Measurements from ENCODE around the gene CERS2.
A peak's percentile ranks its signal among the peaks of the same experiment; 100 is the strongest.

The CERS2 gene

DNA sequence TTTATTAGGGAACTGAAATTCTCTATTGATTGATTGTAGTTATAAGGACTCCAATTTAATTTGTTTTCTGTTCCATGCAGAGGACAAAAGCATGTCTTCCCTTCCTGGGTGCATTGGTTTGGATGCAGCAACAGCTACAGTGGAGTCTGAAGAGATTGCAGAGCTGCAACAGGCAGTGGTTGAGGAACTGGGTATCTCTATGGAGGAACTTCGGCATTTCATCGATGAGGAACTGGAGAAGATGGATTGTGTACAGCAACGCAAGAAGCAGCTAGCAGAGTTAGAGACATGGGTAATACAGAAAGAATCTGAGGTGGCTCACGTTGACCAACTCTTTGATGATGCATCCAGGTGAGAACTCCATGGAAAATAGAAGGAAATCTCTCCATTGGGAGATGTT lies 47.0 kb downstream of the CERS2 start:
- ChIA-PET CTCF (no interaction called here), POLR2A (no interaction called here)
- TF ChIP-seq, protein P1, sequence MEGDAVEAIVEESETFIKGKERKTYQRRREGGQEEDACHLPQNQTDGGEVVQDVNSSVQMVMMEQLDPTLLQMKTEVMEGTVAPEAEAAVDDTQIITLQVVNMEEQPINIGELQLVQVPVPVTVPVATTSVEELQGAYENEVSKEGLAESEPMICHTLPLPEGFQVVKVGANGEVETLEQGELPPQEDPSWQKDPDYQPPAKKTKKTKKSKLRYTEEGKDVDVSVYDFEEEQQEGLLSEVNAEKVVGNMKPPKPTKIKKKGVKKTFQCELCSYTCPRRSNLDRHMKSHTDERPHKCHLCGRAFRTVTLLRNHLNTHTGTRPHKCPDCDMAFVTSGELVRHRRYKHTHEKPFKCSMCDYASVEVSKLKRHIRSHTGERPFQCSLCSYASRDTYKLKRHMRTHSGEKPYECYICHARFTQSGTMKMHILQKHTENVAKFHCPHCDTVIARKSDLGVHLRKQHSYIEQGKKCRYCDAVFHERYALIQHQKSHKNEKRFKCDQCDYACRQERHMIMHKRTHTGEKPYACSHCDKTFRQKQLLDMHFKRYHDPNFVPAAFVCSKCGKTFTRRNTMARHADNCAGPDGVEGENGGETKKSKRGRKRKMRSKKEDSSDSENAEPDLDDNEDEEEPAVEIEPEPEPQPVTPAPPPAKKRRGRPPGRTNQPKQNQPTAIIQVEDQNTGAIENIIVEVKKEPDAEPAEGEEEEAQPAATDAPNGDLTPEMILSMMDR (IDR thresholded peaks at IDR 0.05; ENCODE audit: control extremely low read depth, extremely low read depth, low read depth, missing control alignments), result no peak
- no peak for DNase-seq (ENCODE audit: extremely low spot score)

DNA sequence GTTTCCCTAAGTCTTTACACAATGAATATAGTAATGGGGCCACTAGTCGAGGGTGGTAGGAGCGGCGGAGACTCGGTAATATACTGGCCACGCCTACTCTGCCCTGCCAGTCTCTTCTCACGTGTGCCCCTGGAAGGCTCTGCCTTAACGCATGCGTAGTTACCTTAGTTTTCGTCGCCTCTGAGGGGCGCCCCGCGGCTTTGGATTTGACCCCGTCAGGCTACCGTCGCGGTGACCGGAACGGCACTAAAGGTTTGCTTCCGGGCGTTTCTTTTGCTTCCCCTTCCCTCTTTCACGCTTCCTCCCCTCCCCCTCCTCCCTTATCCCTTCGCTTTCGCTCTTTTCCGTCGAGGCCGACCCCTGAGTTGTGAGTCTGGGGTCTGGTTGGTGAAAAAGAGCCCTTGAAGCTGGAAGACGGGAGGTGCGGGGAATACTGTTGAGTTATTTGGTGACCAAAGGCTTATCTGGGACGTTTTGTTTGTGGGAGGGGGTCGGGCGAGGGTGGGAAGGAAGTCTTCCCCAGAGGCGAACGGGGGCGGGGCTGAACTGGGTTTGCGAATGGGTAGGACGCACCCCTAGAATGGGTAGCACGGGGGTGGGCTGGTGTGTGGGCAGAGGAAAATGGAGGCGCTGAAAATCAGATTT lies 48.4 kb downstream of the CERS2 start, which contains the start of gene SETDB1:
Gene SETDB1, plus strand, starts transcription at position 267 of the 645 bp plus-strand sequence. CDS start 1,352 bp downstream, outside the sequence.
- CTCF ChIA-PET, result interaction anchor here (0.7 to 1.4 kb wide), 3 partner anchors 50 to 158 kb away, joined by 3 to 5 read pairs (median 3); partner anchors contain the start of gene ARNT
- TF ChIP-seq, protein P1 (IDR thresholded peaks at IDR 0.05; ENCODE audit: control extremely low read depth, extremely low read depth, low read depth, missing control alignments), result peak; percentile 23
- peak; percentile 92 for DNase-seq (ENCODE audit: extremely low spot score)
- POLR2A ChIA-PET, result interaction anchor here (0.5 to 0.7 kb wide), 2 partner anchors 13 to 80 kb away, joined by 3 to 16 read pairs; no protein-coding TSS in a partner anchor

DNA sequence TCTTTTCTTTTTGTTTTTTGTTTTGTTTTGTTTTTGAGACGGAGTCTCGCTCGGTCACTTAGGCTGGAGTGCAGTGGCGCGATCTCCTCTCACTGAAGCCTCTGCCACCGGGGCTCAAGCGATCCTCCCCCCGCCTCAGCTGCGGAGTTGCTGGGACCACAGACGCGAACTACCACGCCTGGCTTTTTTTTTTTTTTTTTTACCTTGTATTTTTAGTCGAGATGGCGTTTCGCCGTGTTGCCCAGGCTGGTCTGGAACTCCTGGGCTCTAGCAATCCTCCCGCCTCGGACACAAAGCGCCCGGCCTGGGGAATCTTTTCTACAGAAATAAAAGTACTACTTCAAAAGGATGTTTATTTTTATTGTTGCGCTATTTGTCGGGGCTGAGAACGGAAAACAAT lies 49.6 kb downstream of the CERS2 start:
- ChIA-PET POLR2A (no interaction called here), CTCF (interaction anchor here (1.1 kb wide), 1 partner anchor 82 kb away, joined by 3 read pairs; the partner anchor contains the start of gene MINDY1)
- TF ChIP-seq, protein P1 (IDR thresholded peaks at IDR 0.05; ENCODE audit: control extremely low read depth, extremely low read depth, low read depth, missing control alignments), result no peak
- DNase-seq (ENCODE audit: extremely low spot score), result no peak

DNA sequence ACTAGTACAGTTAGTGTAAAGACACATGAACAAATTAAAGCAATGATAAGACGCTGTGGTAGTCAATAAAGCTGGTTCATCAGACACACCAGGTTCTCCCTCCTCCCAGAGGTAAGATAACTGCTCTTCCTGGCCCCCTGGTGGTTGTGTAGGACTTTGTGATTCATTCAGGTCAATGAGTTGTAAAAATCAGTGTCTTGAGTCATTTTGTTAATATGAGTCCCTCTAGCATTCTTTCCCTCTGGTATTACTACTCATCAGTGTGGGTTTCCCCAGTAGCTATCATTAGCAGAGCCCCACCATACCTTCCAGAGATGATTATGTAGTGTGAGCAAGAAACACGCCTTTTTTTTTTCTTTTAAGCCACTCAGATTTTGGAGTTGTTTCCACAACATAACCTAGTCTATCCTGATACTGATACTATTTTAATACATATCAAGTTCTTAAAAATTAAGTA lies 52.1 kb downstream of the CERS2 start:
- CTCF ChIA-PET, result interaction anchor here (0.7 to 2.8 kb wide), 32 partner anchors 10 to 407 kb away, joined by 3 to 44 read pairs (median 4); partner anchors contain the start of genes CTXND2, ENSA and FALEC
- peak; percentile 84 for DNase-seq (ENCODE audit: extremely low spot score)
- POLR2A ChIA-PET, result interaction anchor here (0.6 to 0.9 kb wide), 2 partner anchors 164 to 343 kb away, joined by 3 to 4 read pairs; partner anchors contain the start of gene MCL1
- TF ChIP-seq, protein P1 (IDR thresholded peaks at IDR 0.05; ENCODE audit: control extremely low read depth, extremely low read depth, low read depth, missing control alignments), result peak; percentile 76

DNA sequence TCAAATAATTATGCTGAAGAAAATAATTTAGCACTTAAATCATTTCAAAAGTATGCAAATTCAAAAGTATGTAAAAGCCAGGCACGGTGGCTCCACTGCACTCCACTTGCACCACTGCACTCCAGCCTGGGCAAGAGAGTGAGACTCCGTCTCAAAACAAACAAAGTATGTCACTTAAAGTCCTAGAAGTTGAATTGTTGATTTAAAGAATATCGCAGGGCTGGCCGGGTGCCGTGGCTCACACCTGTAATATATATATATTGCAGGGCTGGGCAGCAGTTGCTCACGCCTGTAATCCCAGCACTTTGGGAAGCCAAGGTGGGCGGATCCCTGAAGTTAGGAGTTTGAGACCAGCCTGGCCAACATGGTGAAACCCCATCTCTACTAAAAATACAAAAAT lies 57.2 kb downstream of the CERS2 start:
- ChIA-PET POLR2A (interaction anchor here (0.7 kb wide), 1 partner anchor 353 kb away, joined by 3 read pairs; no protein-coding TSS in a partner anchor), CTCF (no interaction called here)
- no peak for DNase-seq (ENCODE audit: extremely low spot score)
- TF ChIP-seq, protein P1 (IDR thresholded peaks at IDR 0.05; ENCODE audit: control extremely low read depth, extremely low read depth, low read depth, missing control alignments), result no peak
